ENCODE measurements around the gene DGKD. TPM values are rescaled to one million over a fixed set of nuclear protein-coding genes. Genes with fewer than 3 reads are reported as not detected.

DGKD gene
- total and polyA plus RNA-seq, 2 donors (not counting 1 experiment from before 2014, with no cell fraction given), result 6.0 to 9.9 TPM

DNA sequence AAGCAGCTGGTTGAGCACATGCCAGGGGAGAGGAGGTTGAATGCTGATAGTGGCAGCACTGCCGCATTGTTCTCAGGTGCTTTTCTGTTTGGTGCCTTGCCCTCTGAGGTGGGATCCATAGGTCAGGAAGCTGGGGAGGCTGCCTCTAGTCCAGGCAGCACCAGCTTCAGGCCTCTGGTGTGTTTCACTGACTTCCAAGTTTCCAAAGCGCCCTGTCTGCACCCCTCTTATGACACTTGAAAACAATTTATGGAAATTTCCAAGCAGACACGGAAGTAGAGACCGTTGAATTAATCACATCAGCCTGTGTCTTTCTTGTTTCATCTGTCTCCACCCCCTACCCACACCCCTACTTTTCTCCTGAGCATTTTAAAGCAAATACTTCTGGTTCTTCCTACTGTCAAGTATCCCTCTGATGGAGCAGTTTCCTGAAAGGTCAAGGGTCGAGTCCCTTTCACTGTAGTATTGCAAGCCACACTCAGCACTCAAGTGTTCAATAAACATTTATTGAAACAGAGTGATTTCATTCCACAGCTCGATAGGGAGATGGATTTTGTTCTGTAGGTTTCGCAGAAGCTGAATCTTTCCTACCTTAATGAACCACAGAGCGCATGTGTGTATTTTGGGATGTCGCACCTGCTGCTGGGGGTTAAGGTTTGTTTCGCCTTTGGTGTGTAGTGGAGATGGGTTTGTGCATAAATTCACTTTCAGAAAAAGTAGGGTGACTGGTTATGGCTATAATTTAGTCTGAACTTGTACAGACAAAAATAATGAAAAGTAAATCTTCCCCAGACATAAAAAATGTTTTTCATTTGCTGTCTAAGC lies 21.4 kb downstream of the DGKD start:
- no peaks in the 10 kb centered on the region for H3K36me3 ChIP-seq (ENCODE audit: control insufficient read depth, insufficient read depth, low read length)
- no peaks in the 10 kb centered on the region for H3K27me3 ChIP-seq (ENCODE audit: control insufficient read depth, insufficient read depth, low read length)
- H4K20me1 ChIP-seq (ENCODE audit: control insufficient read depth, extremely low read depth, insufficient read depth, low read length), result no peaks in the 10 kb centered on the region
- no peaks in the 10 kb centered on the region for H3K79me2 ChIP-seq (ENCODE audit: control insufficient read depth, insufficient read depth, low read length)
- no peak for DNase-seq (ENCODE audit: low read depth in 2 of 2)
- no peak overlapping the region for H2AFZ ChIP-seq (ENCODE audit: low read length)
- no peak overlapping the region for H3K9ac ChIP-seq (ENCODE audit: insufficient read depth, low read length)
- no peak overlapping the region for H3K4me2 ChIP-seq (ENCODE audit: extremely low read depth, insufficient read depth, low read length)
- TF ChIP-seq, protein P1, sequence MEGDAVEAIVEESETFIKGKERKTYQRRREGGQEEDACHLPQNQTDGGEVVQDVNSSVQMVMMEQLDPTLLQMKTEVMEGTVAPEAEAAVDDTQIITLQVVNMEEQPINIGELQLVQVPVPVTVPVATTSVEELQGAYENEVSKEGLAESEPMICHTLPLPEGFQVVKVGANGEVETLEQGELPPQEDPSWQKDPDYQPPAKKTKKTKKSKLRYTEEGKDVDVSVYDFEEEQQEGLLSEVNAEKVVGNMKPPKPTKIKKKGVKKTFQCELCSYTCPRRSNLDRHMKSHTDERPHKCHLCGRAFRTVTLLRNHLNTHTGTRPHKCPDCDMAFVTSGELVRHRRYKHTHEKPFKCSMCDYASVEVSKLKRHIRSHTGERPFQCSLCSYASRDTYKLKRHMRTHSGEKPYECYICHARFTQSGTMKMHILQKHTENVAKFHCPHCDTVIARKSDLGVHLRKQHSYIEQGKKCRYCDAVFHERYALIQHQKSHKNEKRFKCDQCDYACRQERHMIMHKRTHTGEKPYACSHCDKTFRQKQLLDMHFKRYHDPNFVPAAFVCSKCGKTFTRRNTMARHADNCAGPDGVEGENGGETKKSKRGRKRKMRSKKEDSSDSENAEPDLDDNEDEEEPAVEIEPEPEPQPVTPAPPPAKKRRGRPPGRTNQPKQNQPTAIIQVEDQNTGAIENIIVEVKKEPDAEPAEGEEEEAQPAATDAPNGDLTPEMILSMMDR (conservative IDR thresholded peaks at IDR 0.05 in 1 of 2, IDR thresholded peaks at IDR 0.05 in 1 of 2; ENCODE audit: low read depth in 1 of 2, low read length in 2 of 2), result no peak
- TF ChIP-seq EZH2 (IDR thresholded peaks at IDR 0.05; ENCODE audit: low read length, missing control alignments), result no peak
- H3K4me3 ChIP-seq (replicated peaks in 1 of 4; ENCODE audit: control extremely low read depth in 1 of 4, insufficient read depth in 1 of 4, low read depth in 3 of 4, low read length in 4 of 4), result no peak overlapping the region
- no peaks in the 10 kb centered on the region for H3K9me3 ChIP-seq (ENCODE audit: control insufficient read depth, insufficient read depth, low read depth, low read length)
- no peak overlapping the region for H3K27ac ChIP-seq (ENCODE audit: insufficient read depth, low read length)
- no peaks in the 10 kb centered on the region for H3K4me1 ChIP-seq (ENCODE audit: control insufficient read depth, extremely low read depth, insufficient read depth, low read length)

DNA sequence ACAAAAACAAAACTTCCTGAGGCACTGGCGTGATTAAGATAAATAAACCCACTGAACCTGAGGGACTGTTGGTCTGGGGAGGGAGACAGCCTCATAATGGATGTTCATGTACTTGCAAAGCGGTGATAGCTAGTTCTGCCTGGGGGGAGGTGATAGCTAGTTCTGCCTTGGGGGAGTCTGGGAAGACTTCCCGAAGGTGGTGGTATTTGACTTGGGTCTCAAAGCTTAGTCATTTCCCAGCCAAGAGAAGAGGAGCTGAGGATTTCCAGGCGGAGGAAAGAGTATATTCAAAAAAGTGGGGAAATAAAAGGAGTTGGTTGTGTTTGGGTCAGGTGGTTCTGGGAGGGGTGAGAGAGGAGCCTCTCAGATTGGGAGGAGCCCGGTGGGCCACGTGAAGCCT lies 24.7 kb downstream of the DGKD start:
- no peak for TF ChIP-seq EZH2 (IDR thresholded peaks at IDR 0.05; ENCODE audit: low read length, missing control alignments)
- TF ChIP-seq, protein P1 (conservative IDR thresholded peaks at IDR 0.05 in 1 of 2, IDR thresholded peaks at IDR 0.05 in 1 of 2; ENCODE audit: low read depth in 1 of 2, low read length in 2 of 2), result no peak
- no peaks in the 10 kb centered on the region for H3K36me3 ChIP-seq (ENCODE audit: control insufficient read depth, insufficient read depth, low read length)
- H3K27me3 ChIP-seq (ENCODE audit: control insufficient read depth, insufficient read depth, low read length), result no peaks in the 10 kb centered on the region
- H3K27ac ChIP-seq (ENCODE audit: insufficient read depth, low read length), result no peak overlapping the region
- H3K4me1 ChIP-seq (ENCODE audit: control insufficient read depth, extremely low read depth, insufficient read depth, low read length), result no peaks in the 10 kb centered on the region
- no peak overlapping the region for H3K4me3 ChIP-seq (replicated peaks in 1 of 4; ENCODE audit: control extremely low read depth in 1 of 4, insufficient read depth in 1 of 4, low read depth in 3 of 4, low read length in 4 of 4)
- H3K9ac ChIP-seq (ENCODE audit: insufficient read depth, low read length), result no peak overlapping the region
- no peaks in the 10 kb centered on the region for H3K79me2 ChIP-seq (ENCODE audit: control insufficient read depth, insufficient read depth, low read length)
- H2AFZ ChIP-seq (ENCODE audit: low read length), result no peak overlapping the region
- no peaks in the 10 kb centered on the region for H3K9me3 ChIP-seq (ENCODE audit: control insufficient read depth, insufficient read depth, low read depth, low read length)
- no peak overlapping the region for H3K4me2 ChIP-seq (ENCODE audit: extremely low read depth, insufficient read depth, low read length)
- DNase-seq (ENCODE audit: low read depth in 2 of 2), result no peak
- H4K20me1 ChIP-seq (ENCODE audit: control insufficient read depth, extremely low read depth, insufficient read depth, low read length), result no peaks in the 10 kb centered on the region

DNA sequence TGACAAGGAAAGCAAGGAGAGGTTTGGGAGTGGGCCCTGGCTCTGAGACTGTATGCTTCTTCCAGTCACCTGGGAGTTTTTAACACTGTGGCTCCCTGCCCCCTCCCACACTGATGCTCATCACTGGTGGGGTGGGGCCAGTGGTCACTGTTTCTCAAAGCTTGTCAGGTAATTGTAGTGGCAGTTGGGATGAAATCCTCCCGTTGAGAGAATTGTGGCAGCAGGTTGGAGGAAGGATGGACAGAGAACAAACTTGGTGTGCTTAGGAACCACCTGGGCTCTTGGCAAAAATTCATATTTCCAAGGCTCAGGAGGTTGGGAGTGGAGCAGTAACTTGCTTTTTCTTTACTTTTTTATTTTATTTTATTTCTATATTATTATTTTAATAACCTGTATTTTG lies 25.1 kb downstream of the DGKD start:
- no peaks in the 10 kb centered on the region for H3K4me1 ChIP-seq (ENCODE audit: control insufficient read depth, extremely low read depth, insufficient read depth, low read length)
- no peak overlapping the region for H3K4me2 ChIP-seq (ENCODE audit: extremely low read depth, insufficient read depth, low read length)
- H3K4me3 ChIP-seq (replicated peaks in 1 of 4; ENCODE audit: control extremely low read depth in 1 of 4, insufficient read depth in 1 of 4, low read depth in 3 of 4, low read length in 4 of 4), result no peak overlapping the region
- no peak overlapping the region for H3K27ac ChIP-seq (ENCODE audit: insufficient read depth, low read length)
- no peak for TF ChIP-seq EZH2 (IDR thresholded peaks at IDR 0.05; ENCODE audit: low read length, missing control alignments)
- TF ChIP-seq, protein P1 (conservative IDR thresholded peaks at IDR 0.05 in 1 of 2, IDR thresholded peaks at IDR 0.05 in 1 of 2; ENCODE audit: low read depth in 1 of 2, low read length in 2 of 2), result no peak
- H3K27me3 ChIP-seq (ENCODE audit: control insufficient read depth, insufficient read depth, low read length), result no peaks in the 10 kb centered on the region
- no peak overlapping the region for H3K9ac ChIP-seq (ENCODE audit: insufficient read depth, low read length)
- H4K20me1 ChIP-seq (ENCODE audit: control insufficient read depth, extremely low read depth, insufficient read depth, low read length), result no peaks in the 10 kb centered on the region
- no peaks in the 10 kb centered on the region for H3K9me3 ChIP-seq (ENCODE audit: control insufficient read depth, insufficient read depth, low read depth, low read length)
- no peak for DNase-seq (ENCODE audit: low read depth in 2 of 2)
- no peaks in the 10 kb centered on the region for H3K36me3 ChIP-seq (ENCODE audit: control insufficient read depth, insufficient read depth, low read length)
- H2AFZ ChIP-seq (ENCODE audit: low read length), result no peak overlapping the region
- H3K79me2 ChIP-seq (ENCODE audit: control insufficient read depth, insufficient read depth, low read length), result no peaks in the 10 kb centered on the region

Data from fibroblast of lung (primary cell).